ENCODE measurements around the gene OR51V1. TPM values are rescaled to one million over a fixed set of nuclear protein-coding genes. Genes with fewer than 3 reads are reported as not detected.
"Not testable (repeated sequence)": the region's sequence is repeated elsewhere in the genome, so short reads cannot be mapped to it uniquely, and the experiment has no call there.

The OR51V1 gene, protein sequence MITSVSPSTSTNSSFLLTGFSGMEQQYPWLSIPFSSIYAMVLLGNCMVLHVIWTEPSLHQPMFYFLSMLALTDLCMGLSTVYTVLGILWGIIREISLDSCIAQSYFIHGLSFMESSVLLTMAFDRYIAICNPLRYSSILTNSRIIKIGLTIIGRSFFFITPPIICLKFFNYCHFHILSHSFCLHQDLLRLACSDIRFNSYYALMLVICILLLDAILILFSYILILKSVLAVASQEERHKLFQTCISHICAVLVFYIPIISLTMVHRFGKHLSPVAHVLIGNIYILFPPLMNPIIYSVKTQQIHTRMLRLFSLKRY
- not detected in 2 replicates for polyA plus RNA-seq (2011; rRNA removed)
- polyA plus RNA-seq (2012; cell fraction: cytosol; rRNA removed), result not detected in 2 replicates
- not detected in 2 replicates for polyA plus RNA-seq (2012; cell fraction: nucleus; rRNA removed)
- not detected in 3 replicates for polyA plus RNA-seq (2017; fragmentation: RNase III; extraction: RNeasy Plus Mini Kit Qiagen cat#74134 plus additional on column Dnase treatment)
- polyA minus RNA-seq (2011; rRNA and poly(A)+ RNA removed), result not detected in 2 replicates

DNA sequence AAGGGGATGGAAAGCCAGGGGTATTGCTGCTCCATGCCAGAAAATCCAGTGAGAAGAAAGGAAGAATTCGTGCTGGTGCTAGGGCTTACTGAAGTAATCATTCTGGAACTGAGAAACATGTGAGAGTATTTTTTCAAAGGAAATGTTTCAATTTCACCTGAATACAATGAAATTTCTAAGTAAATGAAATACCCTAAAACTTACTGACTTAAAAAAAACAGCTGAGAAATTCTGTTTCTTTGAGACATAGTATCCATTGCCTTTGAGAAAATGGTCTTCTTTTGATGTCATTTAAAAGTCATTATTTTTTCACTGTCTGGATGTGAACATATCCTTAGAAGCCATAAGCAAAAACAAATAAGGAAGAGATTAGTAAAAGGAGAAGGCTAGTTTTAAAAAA is at the start of gene OR51V1:
OR51V1 (minus strand) TSS at position 101 of the 400 bp plus-strand sequence; CDS start at position 101, 0 bp downstream.
- no peaks in the 10 kb centered on the region for H3K4me1 ChIP-seq
- DNase-seq (ENCODE audit: low read depth in 1 of 2, low spot score in 1 of 2), result no peak
- TF ChIP-seq, protein P1, sequence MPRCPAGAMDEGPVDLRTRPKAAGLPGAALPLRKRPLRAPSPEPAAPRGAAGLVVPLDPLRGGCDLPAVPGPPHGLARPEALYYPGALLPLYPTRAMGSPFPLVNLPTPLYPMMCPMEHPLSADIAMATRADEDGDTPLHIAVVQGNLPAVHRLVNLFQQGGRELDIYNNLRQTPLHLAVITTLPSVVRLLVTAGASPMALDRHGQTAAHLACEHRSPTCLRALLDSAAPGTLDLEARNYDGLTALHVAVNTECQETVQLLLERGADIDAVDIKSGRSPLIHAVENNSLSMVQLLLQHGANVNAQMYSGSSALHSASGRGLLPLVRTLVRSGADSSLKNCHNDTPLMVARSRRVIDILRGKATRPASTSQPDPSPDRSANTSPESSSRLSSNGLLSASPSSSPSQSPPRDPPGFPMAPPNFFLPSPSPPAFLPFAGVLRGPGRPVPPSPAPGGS (IDR thresholded peaks at IDR 0.05), result no peak
- TF ChIP-seq TFCP2L1 (CRISPR knock-in tag; IDR thresholded peaks at IDR 0.05), result no peak
- TF ChIP-seq HOXA7 (CRISPR knock-in tag; IDR thresholded peaks at IDR 0.05), result no peak
- no peak for TF ChIP-seq JUN (IDR thresholded peaks at IDR 0.05)
- TF ChIP-seq, protein P2, sequence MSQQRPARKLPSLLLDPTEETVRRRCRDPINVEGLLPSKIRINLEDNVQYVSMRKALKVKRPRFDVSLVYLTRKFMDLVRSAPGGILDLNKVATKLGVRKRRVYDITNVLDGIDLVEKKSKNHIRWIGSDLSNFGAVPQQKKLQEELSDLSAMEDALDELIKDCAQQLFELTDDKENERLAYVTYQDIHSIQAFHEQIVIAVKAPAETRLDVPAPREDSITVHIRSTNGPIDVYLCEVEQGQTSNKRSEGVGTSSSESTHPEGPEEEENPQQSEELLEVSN (IDR thresholded peaks at IDR 0.05; ENCODE audit: borderline replicate concordance, low read depth), result no peak
- TF ChIP-seq, protein P3, sequence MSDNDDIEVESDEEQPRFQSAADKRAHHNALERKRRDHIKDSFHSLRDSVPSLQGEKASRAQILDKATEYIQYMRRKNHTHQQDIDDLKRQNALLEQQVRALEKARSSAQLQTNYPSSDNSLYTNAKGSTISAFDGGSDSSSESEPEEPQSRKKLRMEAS (IDR thresholded peaks at IDR 0.05), result no peak
- no peak for TF ChIP-seq CHD2 (IDR thresholded peaks at IDR 0.05; ENCODE audit: low read length, partially characterized antibody)
- TF ChIP-seq POLR2AphosphoS2 (conservative IDR thresholded peaks at IDR 0.05; ENCODE audit: low read length), result no peak
- no peak for TF ChIP-seq FOSB (CRISPR knock-in tag; IDR thresholded peaks at IDR 0.05)
- TF ChIP-seq RFX5 (IDR thresholded peaks at IDR 0.05), result no peak
- no peak for TF ChIP-seq HEYL (CRISPR knock-in tag; IDR thresholded peaks at IDR 0.05)
- TF ChIP-seq, protein P4, sequence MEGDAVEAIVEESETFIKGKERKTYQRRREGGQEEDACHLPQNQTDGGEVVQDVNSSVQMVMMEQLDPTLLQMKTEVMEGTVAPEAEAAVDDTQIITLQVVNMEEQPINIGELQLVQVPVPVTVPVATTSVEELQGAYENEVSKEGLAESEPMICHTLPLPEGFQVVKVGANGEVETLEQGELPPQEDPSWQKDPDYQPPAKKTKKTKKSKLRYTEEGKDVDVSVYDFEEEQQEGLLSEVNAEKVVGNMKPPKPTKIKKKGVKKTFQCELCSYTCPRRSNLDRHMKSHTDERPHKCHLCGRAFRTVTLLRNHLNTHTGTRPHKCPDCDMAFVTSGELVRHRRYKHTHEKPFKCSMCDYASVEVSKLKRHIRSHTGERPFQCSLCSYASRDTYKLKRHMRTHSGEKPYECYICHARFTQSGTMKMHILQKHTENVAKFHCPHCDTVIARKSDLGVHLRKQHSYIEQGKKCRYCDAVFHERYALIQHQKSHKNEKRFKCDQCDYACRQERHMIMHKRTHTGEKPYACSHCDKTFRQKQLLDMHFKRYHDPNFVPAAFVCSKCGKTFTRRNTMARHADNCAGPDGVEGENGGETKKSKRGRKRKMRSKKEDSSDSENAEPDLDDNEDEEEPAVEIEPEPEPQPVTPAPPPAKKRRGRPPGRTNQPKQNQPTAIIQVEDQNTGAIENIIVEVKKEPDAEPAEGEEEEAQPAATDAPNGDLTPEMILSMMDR (IDR thresholded peaks at IDR 0.05), result no peak
- no peak for TF ChIP-seq EHMT2 (IDR thresholded peaks at IDR 0.05; ENCODE audit: low read depth)
- no peak for TF ChIP-seq ZFP36 (IDR thresholded peaks at IDR 0.05; ENCODE audit: borderline replicate concordance, partially characterized antibody)
- no peak for TF ChIP-seq CHD4 (IDR thresholded peaks at IDR 0.05; ENCODE audit: borderline replicate concordance)
- no peaks in the 10 kb centered on the region for H3K9me3 ChIP-seq
- ATAC-seq, result no peak
- no peak for FAIRE-seq
- H3K4me2 ChIP-seq, result no peak within 1 kb of the TSS
- 6% methylated on average over 1 of the region's 1 CpG for WGBS (ENCODE audit: missing lambda C conversion rate)
- H3K4me3 ChIP-seq, result no peak within 1 kb of the TSS
- POLR2A ChIA-PET, result interaction anchor here (1.3 kb wide), 1 partner anchor 91 kb away, joined by 3 read pairs; no protein-coding TSS in a partner anchor
- H3K27ac ChIP-seq, result no peak within 1 kb of the TSS
- CTCF ChIA-PET, result interaction anchor here (1.0 to 5.6 kb wide), 2 partner anchors 90 to 181 kb away, joined by 4 to 44 read pairs; no protein-coding TSS in a partner anchor

DNA sequence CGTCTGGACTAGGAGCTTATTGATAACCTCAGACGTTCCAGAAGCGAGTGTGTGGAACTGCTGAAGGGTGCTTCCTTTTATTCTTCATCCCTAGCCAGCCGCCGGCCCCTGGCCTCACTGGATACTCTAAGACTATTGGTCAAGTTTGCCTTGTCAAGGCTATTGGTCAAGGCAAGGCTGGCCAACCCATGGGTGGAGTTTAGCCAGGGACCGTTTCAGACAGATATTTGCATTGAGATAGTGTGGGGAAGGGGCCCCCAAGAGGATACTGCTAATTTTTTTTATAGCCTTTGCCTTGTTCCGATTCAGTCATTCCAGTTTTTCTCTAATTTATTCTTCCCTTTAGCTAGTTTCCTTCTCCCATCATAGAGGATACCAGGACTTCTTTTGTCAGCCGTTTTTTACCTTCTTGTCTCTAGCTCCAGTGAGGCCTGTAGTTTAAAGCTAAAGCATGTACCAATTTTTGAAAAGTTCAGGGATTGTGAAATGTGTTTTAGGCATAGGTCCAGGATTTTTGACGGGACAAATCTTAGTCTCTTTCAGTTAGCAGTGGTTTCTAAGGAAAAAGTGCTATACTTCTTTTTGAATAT is 49.4 kb upstream of the OR51V1 start, which contains the start of gene HBG1:
HBG1 (minus strand) TSS at position 51 of the 590 bp plus-strand sequence. CDS start 53 bp downstream, outside the sequence.
- ATAC-seq; H3K9me3 ChIP-seq; CTCF ChIA-PET; H3K4me2 ChIP-seq; H3K4me1 ChIP-seq; H3K27ac ChIP-seq; H3K4me3 ChIP-seq; DNase-seq (ENCODE audit: low read depth in 1 of 2, low spot score in 1 of 2); FAIRE-seq; POLR2A ChIA-PET: not testable (repeated sequence)
- WGBS (ENCODE audit: missing lambda C conversion rate), result 19% methylated on average over 4 of the region's 9 CpGs

DNA sequence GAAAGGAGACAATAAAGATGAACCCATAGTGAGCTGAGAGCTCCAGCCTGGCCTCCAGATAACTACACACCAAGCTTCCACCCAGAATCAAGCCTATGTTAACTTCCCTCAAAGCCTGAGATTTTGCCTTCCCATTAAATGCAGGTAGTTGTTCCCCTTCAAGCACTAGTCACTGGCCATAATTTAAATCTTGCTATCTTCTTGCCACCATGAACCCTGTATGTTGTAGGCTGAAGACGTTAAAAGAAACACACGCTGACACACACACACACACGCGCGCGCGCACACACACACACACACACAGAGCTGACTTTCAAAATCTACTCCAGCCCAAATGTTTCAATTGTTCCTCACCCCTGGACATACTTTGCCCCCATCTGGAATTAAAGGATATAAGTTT is 48.0 kb upstream of the OR51V1 start:
- ATAC-seq; DNase-seq (ENCODE audit: low read depth in 1 of 2, low spot score in 1 of 2); CTCF ChIA-PET; H3K9me3 ChIP-seq; H3K4me2 ChIP-seq; POLR2A ChIA-PET; H3K4me3 ChIP-seq; H3K27ac ChIP-seq; FAIRE-seq; H3K4me1 ChIP-seq: not testable (repeated sequence)
- 90% methylated on average over 7 of the region's 7 CpGs for WGBS (ENCODE audit: missing lambda C conversion rate)
